RKO (cell line): Measurements from ENCODE around the gene ARHGAP23.
"Not testable (repeated sequence)": the region's sequence is repeated elsewhere in the genome, so short reads cannot be mapped to it uniquely, and the experiment has no call there.

Source experiments
- DNase-seq: peaks from one replicate; pipeline ENCODE4 v3.0.0-alpha.2; 2016; ENCODE audit warnings: low spot score

Gene ARHGAP23

DNA sequence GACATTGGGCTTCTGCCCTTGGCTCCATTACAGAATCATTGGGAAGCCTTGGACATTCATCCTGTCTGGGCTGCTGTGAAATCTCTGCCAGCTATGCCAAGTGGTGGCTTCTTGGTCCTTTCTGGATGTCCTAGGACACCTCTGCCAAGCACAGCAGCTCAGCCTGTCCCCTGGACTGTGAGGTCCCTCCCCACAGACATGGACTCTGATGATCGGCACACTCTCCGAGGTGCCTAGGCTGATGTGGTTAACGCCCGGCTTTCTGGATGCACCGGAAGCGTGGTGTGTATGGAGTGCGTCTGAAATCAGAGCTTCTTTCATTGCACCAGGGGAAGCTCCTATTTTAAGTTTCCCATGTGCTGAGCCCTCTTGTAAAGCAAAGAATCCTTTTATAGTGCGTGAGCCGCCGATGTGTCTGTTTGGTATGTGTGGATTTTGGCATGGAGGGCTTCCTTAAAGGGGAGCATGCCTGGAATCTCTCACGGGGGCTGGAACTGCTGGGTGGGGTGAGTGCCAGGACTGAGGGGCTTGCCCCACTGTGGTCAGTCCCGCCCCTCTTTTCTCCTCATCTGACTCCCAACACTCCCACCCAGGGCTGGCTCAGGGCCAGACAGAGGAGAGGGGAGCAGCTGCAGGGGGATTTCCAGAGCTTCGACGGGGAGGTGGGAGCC is 7.0 kb upstream of the ARHGAP23 start:
- DNase-seq = no peak

DNA sequence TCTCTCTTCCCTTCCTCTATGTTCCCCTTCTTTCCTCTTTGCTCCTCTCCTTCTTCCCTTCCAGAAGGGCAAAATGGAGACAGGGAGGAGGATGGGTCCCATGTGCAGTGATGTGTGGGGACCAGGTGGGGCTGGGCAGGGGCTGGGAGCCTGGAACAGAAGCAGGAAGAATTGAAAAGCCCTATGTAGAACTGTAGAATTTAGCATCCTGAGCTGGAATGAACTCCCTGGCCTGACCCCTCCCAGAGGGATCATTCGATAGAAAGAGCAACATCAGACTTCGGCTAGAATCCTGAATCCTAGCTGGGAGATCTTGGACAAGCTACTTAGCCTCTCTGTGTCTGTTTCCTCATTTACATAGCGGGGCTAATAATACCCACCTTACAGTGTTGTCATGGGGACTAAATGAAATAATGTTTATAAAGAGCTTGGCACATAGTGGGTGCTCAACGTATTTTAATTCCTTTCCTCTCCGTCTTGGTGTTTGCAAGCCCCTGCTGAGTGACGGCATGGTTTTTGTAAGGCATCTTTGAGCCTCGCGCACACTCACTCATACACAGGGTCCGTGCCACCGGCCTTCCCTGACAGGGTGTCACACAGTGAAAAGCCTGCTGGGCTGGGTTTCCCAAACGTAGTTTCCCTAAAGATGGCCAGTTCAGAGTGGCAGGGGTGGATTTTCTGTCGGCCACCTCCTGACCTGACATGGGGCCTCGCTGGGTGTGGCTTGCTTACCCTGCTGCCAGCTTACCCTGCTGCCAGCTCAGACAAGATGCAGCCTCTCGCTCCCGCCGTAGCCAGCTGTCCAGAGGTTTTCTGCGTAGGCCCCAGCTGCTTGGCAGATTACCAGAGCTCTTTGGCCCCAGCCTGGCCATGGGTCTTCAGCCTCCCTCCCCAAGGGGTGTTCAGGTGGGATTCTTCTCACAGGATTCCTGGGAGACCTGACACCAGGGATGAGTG is 6.1 kb upstream of the ARHGAP23 start:
- DNase-seq = no peak

DNA sequence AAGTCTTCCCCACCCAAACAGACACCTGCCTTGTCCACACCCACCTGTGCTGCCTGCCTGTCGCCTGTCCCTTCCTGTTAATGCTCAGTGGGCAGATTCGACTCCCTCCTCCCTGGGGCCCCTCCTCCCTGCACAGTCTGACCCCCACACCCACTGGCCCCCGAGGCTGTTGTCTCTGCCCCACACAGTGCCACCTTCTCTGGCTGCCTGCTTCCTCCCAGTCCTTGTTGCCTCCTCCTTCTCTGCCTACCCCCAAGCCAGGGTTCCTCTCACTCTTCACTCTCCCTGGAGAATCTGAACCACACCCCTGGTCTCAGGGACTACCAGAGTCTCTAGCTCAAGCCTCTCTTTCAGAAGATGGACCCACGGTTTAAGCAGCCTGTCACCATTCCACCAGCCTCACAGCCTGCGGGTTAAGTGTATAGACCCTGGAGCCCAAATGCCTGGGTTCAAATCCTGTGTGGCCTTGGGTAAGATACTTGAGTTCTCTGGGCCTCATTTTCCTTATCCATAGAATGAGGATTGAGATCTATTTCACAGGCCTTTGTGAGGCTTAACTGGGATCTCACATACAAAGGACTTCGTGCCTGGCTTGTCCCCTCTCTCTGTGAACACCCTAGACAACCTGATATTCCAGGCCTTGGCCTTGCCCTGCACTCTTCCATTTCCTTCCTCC is 3.8 kb upstream of the ARHGAP23 start:
- DNase-seq = no peak

DNA sequence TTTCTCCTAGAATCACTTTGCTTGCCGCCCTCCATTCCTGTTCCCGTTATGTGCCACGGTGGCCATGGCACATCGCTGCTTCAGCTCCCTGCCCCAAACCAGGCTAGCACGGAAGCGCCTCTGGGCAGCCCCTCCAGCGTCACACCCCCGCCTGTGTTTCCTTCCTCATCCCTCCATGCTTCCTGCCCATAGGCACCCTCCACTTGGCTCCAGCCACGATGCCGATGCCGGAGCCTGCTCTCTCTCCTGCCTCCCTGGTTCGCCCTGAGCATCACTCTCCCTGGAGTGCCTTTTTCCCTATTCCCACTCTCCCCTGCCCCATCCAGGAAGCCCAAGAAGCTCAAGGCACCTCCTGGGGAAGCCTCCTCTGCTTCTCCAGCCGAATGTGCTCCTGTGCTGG is 3.2 kb upstream of the ARHGAP23 start:
- DNase-seq = no peak

DNA sequence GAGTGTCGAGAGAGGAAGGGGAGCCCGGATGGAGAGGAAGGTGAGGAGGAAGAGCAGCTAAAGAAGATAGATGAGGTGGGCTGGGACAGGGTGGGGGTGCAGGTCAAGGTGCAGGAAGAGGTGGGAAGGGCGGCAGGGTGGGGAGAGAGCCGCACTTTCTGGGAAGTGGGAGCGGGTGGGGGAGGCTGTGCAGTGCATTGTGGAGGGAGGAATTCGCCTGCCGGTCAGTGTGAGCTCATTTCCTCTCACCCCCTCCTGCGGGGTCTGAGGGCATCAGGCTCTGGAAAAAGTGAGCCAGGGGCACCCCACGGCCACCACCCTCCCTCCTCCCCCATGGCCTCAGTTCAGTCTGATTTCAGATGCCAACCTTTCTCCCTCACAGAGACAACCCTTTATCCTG is 2.5 kb upstream of the ARHGAP23 start:
- no peak for DNase-seq

DNA sequence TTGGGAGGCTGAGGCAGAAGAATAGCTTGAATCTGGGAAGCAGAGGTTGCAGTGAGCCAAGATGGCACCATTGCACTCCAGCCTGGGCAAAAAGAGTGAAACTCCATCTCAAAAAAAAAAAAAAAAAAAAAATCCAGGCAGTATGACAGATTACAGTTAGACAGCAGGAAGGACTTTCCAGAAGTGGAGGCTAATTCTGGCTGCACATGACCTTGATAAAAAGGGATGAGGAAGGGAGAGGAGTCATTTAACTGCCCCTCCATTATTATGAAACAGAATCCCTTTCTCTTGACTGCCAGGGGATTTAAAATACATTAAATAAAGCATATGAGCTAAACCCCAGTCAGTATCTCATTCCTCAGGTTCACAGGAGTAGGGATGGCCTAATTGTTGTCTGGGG is 1.8 kb upstream of the ARHGAP23 start:
- DNase-seq = no peak

GRCh38 chr17:38427160-38427949 is 909 bp upstream of the ARHGAP23 start:
- DNase-seq = no peak

DNA sequence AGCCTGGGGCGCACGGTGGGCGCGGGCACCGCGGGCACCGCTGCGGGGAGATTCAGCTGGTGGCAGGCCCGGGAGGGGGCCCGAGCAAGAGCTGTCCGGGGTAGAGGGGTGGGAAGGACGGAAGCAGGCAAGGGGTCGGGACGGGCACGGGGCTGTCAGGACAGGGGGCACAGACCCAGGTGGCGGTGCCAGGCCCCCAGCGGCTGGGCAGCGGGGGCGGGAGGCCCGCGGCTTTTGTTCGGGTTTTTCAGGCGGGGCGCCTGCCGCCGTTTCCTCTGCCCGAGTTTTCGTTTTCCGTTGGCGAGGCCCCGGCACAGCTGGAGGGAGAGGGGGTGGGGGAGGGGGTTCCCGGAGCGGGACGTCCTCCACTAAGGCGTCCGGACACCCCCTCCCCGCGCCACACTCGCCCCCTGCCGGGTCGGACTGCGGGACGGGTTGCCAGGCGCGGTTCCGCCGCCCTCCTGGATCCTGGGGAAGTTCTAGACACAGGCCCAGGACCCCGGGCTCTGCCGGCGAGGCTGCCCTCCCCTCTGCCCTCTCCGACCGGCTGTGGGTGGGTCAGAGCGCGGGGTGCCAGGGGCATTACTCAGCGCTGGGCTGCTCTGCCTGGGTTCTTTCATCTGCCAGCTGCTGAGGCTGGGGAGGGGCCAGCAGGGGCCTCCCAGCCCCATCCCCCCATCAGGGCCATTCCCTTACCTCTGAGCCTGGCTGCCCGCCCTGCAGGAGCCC is 543 bp downstream of the ARHGAP23 start:
- no peak for DNase-seq

- no peak for DNase-seq
These were observed 1.3 kb downstream of the ARHGAP23 start for GRCh38 chr17:38429476-38430100.

DNA sequence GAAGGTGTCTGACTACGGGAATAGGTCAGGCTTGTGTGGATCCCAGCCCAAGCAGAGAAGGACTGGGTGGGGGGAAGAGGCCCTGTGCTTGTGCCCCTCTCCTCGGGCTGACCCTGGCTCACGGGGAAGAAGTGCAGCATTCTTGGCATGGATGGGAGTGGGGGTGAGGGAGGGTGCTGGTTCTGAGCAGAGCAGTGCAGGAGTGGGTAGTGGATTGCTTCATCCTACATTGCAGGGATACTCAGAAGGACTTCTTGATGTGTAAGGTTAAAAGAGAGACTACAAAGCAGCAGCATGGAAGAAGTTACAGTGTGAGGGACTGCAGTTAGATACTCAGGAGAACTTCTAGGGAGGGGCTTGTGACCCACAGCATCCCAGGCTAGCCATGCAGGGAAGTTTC is 2.1 kb downstream of the ARHGAP23 start:
- DNase-seq = no peak

- DNase-seq = no peak
These were observed 2.6 kb downstream of the ARHGAP23 start for GRCh38 chr17:38430822-38431221.

- no peak for DNase-seq
These were observed 3.3 kb downstream of the ARHGAP23 start for GRCh38 chr17:38431346-38432145.

DNA sequence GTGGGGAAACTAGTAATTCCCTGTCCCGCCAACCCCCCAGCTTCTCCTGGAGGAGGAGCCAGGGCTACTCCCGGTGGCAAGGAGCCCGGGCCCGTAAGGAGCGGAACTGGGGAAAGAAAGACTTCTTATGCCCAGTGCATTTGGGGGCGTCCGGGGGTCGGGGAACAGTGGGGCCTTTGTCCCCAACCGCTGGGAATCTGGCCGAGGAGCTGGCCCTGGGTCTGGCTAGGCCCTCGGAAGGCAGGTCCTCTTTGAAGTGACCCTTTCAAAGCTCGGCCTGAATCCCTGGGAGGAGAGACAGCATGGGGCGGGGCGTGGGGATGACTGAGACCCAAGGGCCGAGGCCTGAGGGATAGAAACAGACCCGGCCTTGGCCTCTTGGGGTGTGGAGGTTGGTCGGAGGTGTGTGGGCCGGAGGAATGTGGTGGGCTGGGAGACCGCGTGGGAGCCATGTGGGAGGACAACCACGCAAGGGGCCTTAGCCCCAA is 6.0 kb downstream of the ARHGAP23 start:
- DNase-seq = no peak

GRCh38 chr17:38435795-38436194 is 7.5 kb downstream of the ARHGAP23 start:
- DNase-seq = no peak

DNA sequence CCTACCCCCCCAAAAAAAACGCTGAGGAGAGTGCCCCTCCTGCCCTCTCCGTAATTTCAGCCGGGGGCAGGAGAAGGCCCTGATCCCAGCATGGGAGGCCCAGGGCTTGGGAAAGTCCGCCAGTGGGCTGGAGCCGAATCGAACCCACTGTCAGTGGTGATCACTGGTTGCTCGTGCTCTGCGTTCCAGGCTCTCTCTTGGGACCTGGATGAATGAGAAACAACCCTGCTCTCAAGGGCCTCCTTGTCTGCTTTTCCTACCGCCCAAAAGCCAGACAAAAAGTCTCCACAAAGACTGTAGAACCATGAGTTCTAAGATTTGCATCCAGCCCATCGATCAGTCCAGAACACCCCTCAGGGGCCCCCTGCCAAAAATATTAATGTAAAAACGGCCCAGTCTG is 8.1 kb downstream of the ARHGAP23 start:
- DNase-seq = no peak

- DNase-seq = not testable (repeated sequence)
These were observed 9.0 kb downstream of the ARHGAP23 start for GRCh38 chr17:38437313-38437712.

- no peak for DNase-seq
These were observed 11.2 kb downstream of the ARHGAP23 start for GRCh38 chr17:38439436-38439835.

GRCh38 chr17:38440614-38441397 is 12.5 kb downstream of the ARHGAP23 start:
- DNase-seq = no peak
